ENCODE data around the gene PHYH.
"Not testable (repeated sequence)": the region's sequence is repeated elsewhere in the genome, so short reads cannot be mapped to it uniquely, and the experiment has no call there.

Gene PHYH

GRCh38 chr10:13294784-13295183, 5.1 kb downstream of the PHYH start:
- TF ChIP-seq TAF1 (IDR thresholded peaks at IDR 0.05; ENCODE audit: borderline replicate concordance, low read depth, low read length), result no peak
- DNase-seq (ENCODE audit: insufficient read length) (no peak), FAIRE-seq (no peak)

GRCh38 chr10:13291821-13292773, 7.8 kb downstream of the PHYH start:
- no peak for TF ChIP-seq POLR2A (IDR thresholded peaks at IDR 0.05; ENCODE audit: low read depth, low read length)
- no peak for TF ChIP-seq POLR2AphosphoS5 (IDR thresholded peaks at IDR 0.05; ENCODE audit: low read depth, low read length)
- TF ChIP-seq TAF1 (IDR thresholded peaks at IDR 0.05; ENCODE audit: borderline replicate concordance, low read depth, low read length), result no peak
- DNase-seq (ENCODE audit: insufficient read length), result no peak
- FAIRE-seq, result no peak

GRCh38 chr10:13291061-13291460, 8.8 kb downstream of the PHYH start:
- FAIRE-seq, result no peak
- TF ChIP-seq POLR2A (IDR thresholded peaks at IDR 0.05; ENCODE audit: low read depth, low read length) (no peak), POLR2AphosphoS5 (IDR thresholded peaks at IDR 0.05; ENCODE audit: low read depth, low read length) (no peak), TAF1 (IDR thresholded peaks at IDR 0.05; ENCODE audit: borderline replicate concordance, low read depth, low read length) (no peak)

GRCh38 chr10:13284050-13284449, 15.8 kb downstream of the PHYH start:
- no peak for DNase-seq (ENCODE audit: insufficient read length)
- TF ChIP-seq POLR2A (IDR thresholded peaks at IDR 0.05; ENCODE audit: low read depth, low read length) (no peak), POLR2AphosphoS5 (IDR thresholded peaks at IDR 0.05; ENCODE audit: low read depth, low read length) (no peak), TAF1 (IDR thresholded peaks at IDR 0.05; ENCODE audit: borderline replicate concordance, low read depth, low read length) (no peak)

More at GRCh38 chr10:13291061-13291460, 8.8 kb downstream of the PHYH start:
- DNase-seq (ENCODE audit: insufficient read length), result no peak

GRCh38 chr10:13282348-13282747, 17.5 kb downstream of the PHYH start:
- DNase-seq (ENCODE audit: insufficient read length); FAIRE-seq: not testable (repeated sequence)

More at GRCh38 chr10:13284050-13284449, 15.8 kb downstream of the PHYH start:
- no peak for FAIRE-seq

DNA sequence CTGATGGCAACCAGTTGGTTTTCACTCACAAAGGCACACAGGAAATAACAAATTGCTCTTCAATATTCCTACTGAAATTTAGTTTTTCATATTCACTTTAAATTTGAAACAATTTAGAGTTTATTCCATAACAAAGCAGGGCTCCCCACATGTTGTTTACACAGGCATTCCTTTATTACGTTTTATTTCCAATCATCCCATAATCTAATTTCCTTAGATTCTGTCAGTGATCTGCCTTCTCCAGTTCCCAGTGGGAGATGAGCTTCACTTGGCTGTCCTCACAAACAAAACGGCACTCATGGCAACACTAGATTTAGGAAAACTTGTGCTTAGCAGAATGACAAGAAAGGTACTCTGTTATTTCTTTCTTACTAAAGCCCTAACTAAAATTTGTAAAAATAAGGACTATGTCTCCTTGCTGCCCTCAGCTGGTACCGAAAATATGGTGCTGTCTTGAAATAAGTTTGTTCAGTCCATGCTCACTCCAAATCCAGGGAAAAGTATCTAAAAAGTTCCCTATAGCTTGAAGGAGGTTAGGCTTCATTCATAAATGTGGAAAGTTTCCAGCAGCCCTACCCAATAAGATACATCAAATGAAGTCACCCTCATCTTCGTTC, 23.0 kb downstream of the PHYH start:
- TF ChIP-seq TAF1 (IDR thresholded peaks at IDR 0.05; ENCODE audit: borderline replicate concordance, low read depth, low read length) (no peak), POLR2A (IDR thresholded peaks at IDR 0.05; ENCODE audit: low read depth, low read length) (no peak), POLR2AphosphoS5 (IDR thresholded peaks at IDR 0.05; ENCODE audit: low read depth, low read length) (no peak)
- FAIRE-seq, result no peak
- no peak for DNase-seq (ENCODE audit: insufficient read length)

GRCh38 chr10:13276146-13276545, 23.7 kb downstream of the PHYH start:
- DNase-seq (ENCODE audit: insufficient read length); FAIRE-seq: not testable (repeated sequence)

- FAIRE-seq, result no peak
- no peak for TF ChIP-seq TAF1 (IDR thresholded peaks at IDR 0.05; ENCODE audit: borderline replicate concordance, low read depth, low read length)
- no peak for TF ChIP-seq POLR2AphosphoS5 (IDR thresholded peaks at IDR 0.05; ENCODE audit: low read depth, low read length)
- TF ChIP-seq POLR2A (IDR thresholded peaks at IDR 0.05; ENCODE audit: low read depth, low read length), result no peak
- DNase-seq (ENCODE audit: insufficient read length), result no peak
These were observed 27.7 kb downstream of the PHYH start for GRCh38 chr10:13272164-13272571.

- TF ChIP-seq POLR2A (IDR thresholded peaks at IDR 0.05; ENCODE audit: low read depth, low read length), result no peak
- TF ChIP-seq POLR2AphosphoS5 (IDR thresholded peaks at IDR 0.05; ENCODE audit: low read depth, low read length), result no peak
- TF ChIP-seq TAF1 (IDR thresholded peaks at IDR 0.05; ENCODE audit: borderline replicate concordance, low read depth, low read length), result no peak
- FAIRE-seq (no peak), DNase-seq (ENCODE audit: insufficient read length) (peak; percentile 41)
These were observed 28.2 kb downstream of the PHYH start for GRCh38 chr10:13271552-13272163.

DNA sequence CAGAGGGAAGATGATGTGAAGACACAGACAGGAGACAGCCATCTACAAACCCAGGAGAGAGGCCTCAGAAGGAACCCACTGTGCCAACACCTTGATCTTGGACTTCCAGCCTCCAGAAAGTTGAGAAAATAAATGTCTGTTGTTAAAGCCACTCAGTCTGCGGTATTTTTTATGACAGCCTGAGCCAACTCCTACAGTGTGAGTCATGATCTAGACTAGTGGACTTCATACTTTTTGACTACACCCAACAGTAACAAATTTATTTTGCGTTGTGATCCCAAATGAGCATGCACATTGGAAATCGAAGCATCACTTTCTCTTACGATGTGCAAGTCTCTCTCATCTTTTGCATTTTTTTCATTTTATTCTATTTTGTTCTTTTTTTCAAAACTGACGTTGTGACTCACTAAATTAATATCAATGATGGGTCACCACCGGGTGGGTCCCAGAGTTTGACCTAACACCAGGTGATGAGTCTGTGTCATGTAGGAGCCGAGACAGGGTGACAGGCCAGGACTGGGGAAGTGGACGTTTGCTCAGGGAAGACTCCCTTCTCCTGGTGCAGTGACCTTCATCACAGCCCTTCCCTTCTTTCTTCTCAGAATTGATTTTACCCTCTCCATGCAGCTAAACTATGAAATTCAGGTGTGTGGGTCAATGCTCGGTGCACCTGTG, 28.9 kb downstream of the PHYH start:
- DNase-seq (ENCODE audit: insufficient read length), result no peak
- no peak for FAIRE-seq
- TF ChIP-seq POLR2A (IDR thresholded peaks at IDR 0.05; ENCODE audit: low read depth, low read length), result no peak
- TF ChIP-seq TAF1 (IDR thresholded peaks at IDR 0.05; ENCODE audit: borderline replicate concordance, low read depth, low read length), result no peak
- no peak for TF ChIP-seq POLR2AphosphoS5 (IDR thresholded peaks at IDR 0.05; ENCODE audit: low read depth, low read length)

DNA sequence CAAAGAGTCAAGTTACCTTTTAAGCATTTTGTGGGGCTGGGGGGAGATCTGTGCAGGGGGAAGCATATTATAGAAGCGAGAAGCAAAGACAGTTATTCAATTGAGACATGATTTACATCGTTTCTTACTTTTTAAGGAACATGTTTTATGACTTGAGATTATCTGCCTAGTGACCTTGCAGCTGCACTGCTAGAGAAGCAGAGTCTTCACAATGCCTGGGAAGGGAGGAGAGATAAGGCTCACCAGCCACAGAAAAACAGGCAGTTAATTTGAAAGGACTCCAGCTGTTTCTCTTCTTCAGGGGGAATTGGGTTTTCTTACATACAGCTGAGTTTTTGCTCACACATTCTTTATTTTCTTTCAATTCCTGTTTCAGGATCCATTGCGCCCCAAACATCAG, 31.0 kb downstream of the PHYH start:
- FAIRE-seq (no peak), DNase-seq (ENCODE audit: insufficient read length) (no peak)

More for the DNA sequence above, 31.0 kb downstream of the PHYH start:
- TF ChIP-seq POLR2AphosphoS5 (IDR thresholded peaks at IDR 0.05; ENCODE audit: low read depth, low read length) (no peak), POLR2A (IDR thresholded peaks at IDR 0.05; ENCODE audit: low read depth, low read length) (no peak), TAF1 (IDR thresholded peaks at IDR 0.05; ENCODE audit: borderline replicate concordance, low read depth, low read length) (no peak)

Data from GM12892 (cell line).